Neural cell (in vitro differentiated cells): Measurements from ENCODE around the gene MED13. TPM values are rescaled to one million over a fixed set of nuclear protein-coding genes. Genes with fewer than 3 reads are reported as not detected.

Source experiments
- H2AFZ ChIP-seq: fragments of 200-600, 300-800 bp; sonication (generic), shearing (Covaris generic); 2 replicates; pipeline ENCODE4 v1.6.0; 2014; ENCODE audit warnings: low read depth, mild to moderate bottlenecking, antibody characterized with exemption, low read length, moderate library complexity
- H3F3A ChIP-seq: fragments of 200-600 bp; shearing (Covaris generic); 2 replicates; pipeline ENCODE4 v1.6.1; 2016; ENCODE audit warnings: mild to moderate bottlenecking, moderate library complexity, mixed read lengths, antibody characterized with exemption, low read length; ENCODE audit not compliant: insufficient read depth, poor library complexity, severe bottlenecking
- H3K27ac ChIP-seq: fragments of 200-600, 300-800 bp; sonication (generic), shearing (Covaris generic); 2 replicates; pipeline ENCODE4 v1.5.1; 2014; ENCODE audit warnings: mild to moderate bottlenecking, low read length, moderate library complexity
- H3K27me3 ChIP-seq: fragments of 300-800, 200-600 bp; sonication (generic), shearing (Covaris generic); 2 replicates; pipeline ENCODE4 v1.6.0; 2014; ENCODE audit warnings: mild to moderate bottlenecking, low read depth, low read length, moderate library complexity; ENCODE audit not compliant: insufficient read depth
- H3K36me3 ChIP-seq: fragments of 300-800, 200-600 bp; sonication (generic), shearing (Covaris generic); 2 replicates; pipeline ENCODE4 v1.5.1; 2014; ENCODE audit warnings: mild to moderate bottlenecking, antibody characterized with exemption, low read length, moderate library complexity; ENCODE audit not compliant: insufficient read depth
- H3K4me2 ChIP-seq: fragments of 300-800, 200-600 bp; sonication (generic), shearing (Covaris generic); 2 replicates; pipeline ENCODE4 v1.6.0; 2014; ENCODE audit warnings: mild to moderate bottlenecking, low read length
- H3K4me3 ChIP-seq: fragments of 300-800, 200-600 bp; sonication (generic), shearing (Covaris generic); 2 replicates; pipeline ENCODE4 v1.5.1; 2014; ENCODE audit warnings: mild to moderate bottlenecking, low read length, moderate library complexity
- H3K79me2 ChIP-seq: fragments of 200-600 bp; shearing (Covaris generic); replicated peaks from 2 replicates; pipeline ENCODE4 v1.6.0; 2014; ENCODE audit warnings: mild to moderate bottlenecking, low read length, moderate library complexity; ENCODE audit not compliant: insufficient read depth
- H3K9ac ChIP-seq: fragments of 300-800, 200-600 bp; sonication (generic), shearing (Covaris generic); 2 replicates; pipeline ENCODE4 v1.6.1; 2016; ENCODE audit warnings: mild to moderate bottlenecking, low read length, mixed read lengths
- H3K9me2 ChIP-seq: fragments of 200-600 bp; shearing (Covaris generic); 2 replicates; pipeline ENCODE4 v1.6.1; 2016; ENCODE audit warnings: mild to moderate bottlenecking, low read length, mixed read lengths; ENCODE audit not compliant: insufficient read depth
- H3K9me3 ChIP-seq: fragments of 200-600, 300-800 bp; sonication (generic), shearing (Covaris generic); 2 replicates; pipeline ENCODE4 v1.6.1; 2016; ENCODE audit warnings: mild to moderate bottlenecking, mixed run types, low read length, moderate library complexity, mixed read lengths
- H4K20me1 ChIP-seq: fragments of 200-600 bp; shearing (Covaris generic); 2 replicates; pipeline ENCODE4 v1.6.1; 2016; ENCODE audit warnings: mild to moderate bottlenecking, mixed run types; ENCODE audit not compliant: insufficient read depth
- CTCF ChIP-seq: fragments of 450-650 bp; IDR thresholded peaks from 2 replicates; pipeline ENCODE4 v1.5.1; 2014; ENCODE audit warnings: antibody characterized with exemption, mild to moderate bottlenecking, moderate library complexity; ENCODE audit not compliant: poor library complexity, severe bottlenecking
- EP300 ChIP-seq: fragments of 450-650 bp; conservative IDR thresholded peaks from 2 replicates; pipeline ENCODE4 v1.6.1; 2014; ENCODE audit warnings: antibody characterized with exemption, mild to moderate bottlenecking, moderate library complexity; ENCODE audit not compliant: poor library complexity, severe bottlenecking
- EZH2 ChIP-seq: fragments of 200-600, 300-800 bp; shearing (Covaris generic), sonication (generic); IDR thresholded peaks from 2 replicates; pipeline ENCODE4 v1.6.1; 2014; ENCODE audit warnings: antibody characterized with exemption, low read length, borderline replicate concordance, mild to moderate bottlenecking; ENCODE audit not compliant: insufficient read depth, poor library complexity, severe bottlenecking
- MXI1 ChIP-seq: fragments of 450-650 bp; conservative IDR thresholded peaks from 2 replicates; pipeline ENCODE4 v1.6.1; 2014; ENCODE audit warnings: antibody characterized with exemption, mild to moderate bottlenecking; ENCODE audit not compliant: poor library complexity, severe bottlenecking
- POLR2AphosphoS5 ChIP-seq: IDR thresholded peaks from 2 replicates; pipeline ENCODE4 v1.6.1; 2012
- RAD21 ChIP-seq: fragments of 450-650 bp; conservative IDR thresholded peaks from 2 replicates; pipeline ENCODE4 v1.6.1; 2014; ENCODE audit warnings: antibody characterized with exemption, mild to moderate bottlenecking, moderate library complexity
- REST ChIP-seq: IDR thresholded peaks from 2 replicates; pipeline ENCODE4 v1.6.1; 2012; ENCODE audit warnings: borderline replicate concordance
- SMC3 ChIP-seq: fragments of 450-650 bp; conservative IDR thresholded peaks from 2 replicates; pipeline ENCODE4 v1.6.1; 2014; ENCODE audit warnings: antibody characterized with exemption, mild to moderate bottlenecking, moderate library complexity; ENCODE audit not compliant: poor library complexity
- TAF1 ChIP-seq: IDR thresholded peaks from 2 replicates; pipeline ENCODE4 v1.6.1; 2012; ENCODE audit warnings: low read depth
- polyA plus RNA-seq: library from polyadenylated mRNA; depleted of rRNA; stranded (reverse); fragments of >200 nt; gene quantifications from 2 replicates; pipeline ENCODE4 v1.2.3, GENCODE V29; 2014

The MED13 gene
- polyA plus RNA-seq, 1 donor from 2014 or later = 22.6 TPM

- Histone ChIP-seq H3K9me2 (no peaks in the 10 kb centered on the region), H3K9ac (peak overlapping the region; percentile 73), H3K9me3 (no peaks in the 10 kb centered on the region), H3K36me3 (no peaks in the 10 kb centered on the region), H3K4me3 (peak overlapping the region; percentile 93), H3K27ac (no peak overlapping the region), H3K4me2 (peak overlapping the region; percentile 96), H3K79me2 (peaks cover 46% of the 10 kb centered on the region), H4K20me1 (peaks cover 20% of the 10 kb centered on the region), H3F3A (peaks cover 7% of the 10 kb centered on the region), H3K27me3 (no peaks in the 10 kb centered on the region), H2AFZ (no peak overlapping the region)
- TF ChIP-seq RAD21 (no peak), MXI1 (no peak), EZH2 (no peak), TAF1 (no peak), EP300 (no peak), CTCF (no peak), REST (no peak), POLR2AphosphoS5 (no peak), SMC3 (no peak)
Observed at GRCh38 chr17:62064029-62064790, 868 bp downstream of the MED13 start.

- H3K4me2 ChIP-seq = peak overlapping the region; percentile 96
- H4K20me1 ChIP-seq = peaks cover 20% of the 10 kb centered on the region
- H2AFZ ChIP-seq = no peak overlapping the region
- no peak overlapping the region for H3K27ac ChIP-seq
- no peaks in the 10 kb centered on the region for H3K27me3 ChIP-seq
- H3F3A ChIP-seq = peaks cover 7% of the 10 kb centered on the region
- peaks cover 52% of the 10 kb centered on the region for H3K79me2 ChIP-seq
- no peak for TF ChIP-seq TAF1
- no peak for TF ChIP-seq EZH2
- no peak for TF ChIP-seq POLR2AphosphoS5
- no peak for TF ChIP-seq REST
- no peak for TF ChIP-seq SMC3
- no peak for TF ChIP-seq RAD21
- no peak for TF ChIP-seq CTCF
- no peak for TF ChIP-seq EP300
- no peak for TF ChIP-seq MXI1
- no peak overlapping the region for H3K9ac ChIP-seq
- no peaks in the 10 kb centered on the region for H3K9me3 ChIP-seq
- no peaks in the 10 kb centered on the region for H3K9me2 ChIP-seq
- H3K36me3 ChIP-seq = no peaks in the 10 kb centered on the region
- peak overlapping the region; percentile 93 for H3K4me3 ChIP-seq
Observed at GRCh38 chr17:62062944-62063343, 2.1 kb downstream of the MED13 start.
